ENCODE results near the gene KRT72.

Gene KRT72

GRCh38 chr12:52641468-52641867 is 40.2 kb upstream of the KRT72 start:
- DNase-seq, result no peak
- no peak overlapping the region for H3K27ac ChIP-seq
- H3K9me3 ChIP-seq, result no peaks in the 10 kb centered on the region
- H3K4me3 ChIP-seq, result no peak overlapping the region
- no peaks in the 10 kb centered on the region for H3K36me3 ChIP-seq
- no peaks in the 10 kb centered on the region for H3K4me1 ChIP-seq
- intact Hi-C loops (cut with DNase I; ENCODE audit: low total_unique reads), result no loop called here
- TF ChIP-seq, protein P1, sequence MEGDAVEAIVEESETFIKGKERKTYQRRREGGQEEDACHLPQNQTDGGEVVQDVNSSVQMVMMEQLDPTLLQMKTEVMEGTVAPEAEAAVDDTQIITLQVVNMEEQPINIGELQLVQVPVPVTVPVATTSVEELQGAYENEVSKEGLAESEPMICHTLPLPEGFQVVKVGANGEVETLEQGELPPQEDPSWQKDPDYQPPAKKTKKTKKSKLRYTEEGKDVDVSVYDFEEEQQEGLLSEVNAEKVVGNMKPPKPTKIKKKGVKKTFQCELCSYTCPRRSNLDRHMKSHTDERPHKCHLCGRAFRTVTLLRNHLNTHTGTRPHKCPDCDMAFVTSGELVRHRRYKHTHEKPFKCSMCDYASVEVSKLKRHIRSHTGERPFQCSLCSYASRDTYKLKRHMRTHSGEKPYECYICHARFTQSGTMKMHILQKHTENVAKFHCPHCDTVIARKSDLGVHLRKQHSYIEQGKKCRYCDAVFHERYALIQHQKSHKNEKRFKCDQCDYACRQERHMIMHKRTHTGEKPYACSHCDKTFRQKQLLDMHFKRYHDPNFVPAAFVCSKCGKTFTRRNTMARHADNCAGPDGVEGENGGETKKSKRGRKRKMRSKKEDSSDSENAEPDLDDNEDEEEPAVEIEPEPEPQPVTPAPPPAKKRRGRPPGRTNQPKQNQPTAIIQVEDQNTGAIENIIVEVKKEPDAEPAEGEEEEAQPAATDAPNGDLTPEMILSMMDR (IDR thresholded peaks at IDR 0.05), result no peak
- peaks cover 0 to 23% of the 10 kb centered on the region in 2 donors for H3K27me3 ChIP-seq

GRCh38 chr12:52637299-52637698 is 36.0 kb upstream of the KRT72 start:
- H3K27ac ChIP-seq, result no peak overlapping the region
- H3K4me3 ChIP-seq, result no peak overlapping the region
- peaks cover 0 to 3% (median 0%) of the 10 kb centered on the region in 4 donors for H3K4me1 ChIP-seq
- H3K9me3 ChIP-seq, result no peaks in the 10 kb centered on the region
- H3K27me3 ChIP-seq, result peaks cover 0 to 7% of the 10 kb centered on the region in 2 donors
- TF ChIP-seq, protein P1 (IDR thresholded peaks at IDR 0.05), result no peak
- peak in 1 of 2 donors; percentile 21 for DNase-seq
- H3K36me3 ChIP-seq, result no peaks in the 10 kb centered on the region
- intact Hi-C loops (cut with DNase I; ENCODE audit: low total_unique reads), result no loop called here

GRCh38 chr12:52636592-52637258 is 35.5 kb upstream of the KRT72 start:
- Histone ChIP-seq H3K27ac (no peak overlapping the region), H3K9me3 (no peaks in the 10 kb centered on the region), H3K4me1 (peaks cover 0 to 3% (median 0%) of the 10 kb centered on the region in 4 donors), H3K27me3 (peaks cover 0 to 4% of the 10 kb centered on the region in 2 donors), H3K36me3 (no peaks in the 10 kb centered on the region), H3K4me3 (no peak overlapping the region)
- TF ChIP-seq, protein P1 (IDR thresholded peaks at IDR 0.05), result no peak
- intact Hi-C loops (cut with DNase I; ENCODE audit: low total_unique reads), result no loop called here
- peak in 1 of 2 donors; percentile 6 for DNase-seq

DNA sequence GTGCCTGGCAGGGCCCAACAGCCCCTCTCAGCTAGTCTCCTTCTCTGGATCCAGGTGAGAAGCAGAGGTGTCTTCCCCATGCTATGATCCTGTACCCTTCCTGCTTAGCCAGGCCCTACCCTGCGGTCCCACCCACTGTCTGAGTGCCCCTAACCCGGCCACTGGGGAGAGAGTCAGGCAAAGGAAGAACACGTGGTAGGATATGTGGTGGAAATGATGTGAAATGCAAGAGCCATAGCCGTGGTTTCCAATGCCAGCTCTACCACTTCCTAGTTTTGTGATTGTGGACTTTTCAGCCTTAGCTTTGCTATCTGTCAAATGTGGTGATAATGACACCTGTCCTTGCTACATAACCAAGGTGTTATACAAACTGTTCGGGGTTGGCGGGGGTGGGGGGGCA is 34.9 kb upstream of the KRT72 start:
- H3K4me3 ChIP-seq, result no peak overlapping the region
- no peaks in the 10 kb centered on the region for H3K36me3 ChIP-seq
- H3K9me3 ChIP-seq, result no peaks in the 10 kb centered on the region
- TF ChIP-seq, protein P1 (IDR thresholded peaks at IDR 0.05), result no peak
- DNase-seq, result peak in 1 of 2 donors; percentile 28
- H3K27me3 ChIP-seq, result peaks cover 0 to 2% of the 10 kb centered on the region in 2 donors
- intact Hi-C loops (cut with DNase I; ENCODE audit: low total_unique reads), result no loop called here
- no peak overlapping the region for H3K27ac ChIP-seq
- peaks cover 0 to 3% (median 0%) of the 10 kb centered on the region in 4 donors for H3K4me1 ChIP-seq

DNA sequence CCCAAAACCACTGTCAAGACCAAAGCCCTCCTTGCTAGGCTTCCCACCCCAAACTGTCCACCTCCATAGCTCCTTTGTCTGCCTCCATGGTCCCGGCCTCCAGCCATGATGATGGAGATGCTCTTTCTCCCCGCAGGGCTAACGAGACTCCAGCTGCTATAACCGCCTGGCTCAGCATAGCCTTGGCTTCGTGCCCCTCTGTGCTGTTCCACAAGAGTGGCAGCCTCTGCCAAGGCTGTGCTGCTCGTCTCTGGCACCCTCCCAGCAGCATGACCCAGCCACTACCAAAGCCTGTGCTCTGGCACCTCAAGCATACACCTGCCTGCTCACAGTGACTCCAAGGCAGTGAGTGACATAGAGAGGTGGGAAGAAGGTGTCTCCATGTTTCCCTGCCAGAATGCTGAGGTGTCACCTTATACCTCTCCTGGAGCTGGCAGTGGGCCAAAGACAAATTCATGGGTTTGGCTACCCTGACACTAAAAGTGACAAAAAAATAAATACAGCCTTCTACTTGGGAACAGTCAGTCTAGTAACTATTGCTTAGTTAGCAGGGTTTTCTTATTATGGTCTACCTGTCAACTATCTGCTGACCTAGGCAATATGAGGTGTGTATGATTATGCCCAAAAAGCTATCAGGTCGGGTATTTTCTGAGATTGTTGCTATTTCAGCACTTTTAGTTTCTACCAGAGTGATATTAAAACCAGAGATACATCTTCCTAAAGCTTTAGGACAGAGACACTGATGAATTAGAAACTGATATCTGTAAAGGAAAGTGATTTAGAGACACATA is 33.2 kb upstream of the KRT72 start:
- DNase-seq, result peak in 1 of 2 donors; percentile 61
- Histone ChIP-seq H3K4me1 (peaks cover 0 to 3% (median 0%) of the 10 kb centered on the region in 4 donors), H3K4me3 (no peak overlapping the region), H3K9me3 (no peaks in the 10 kb centered on the region), H3K27ac (no peak overlapping the region), H3K36me3 (no peaks in the 10 kb centered on the region), H3K27me3 (peaks cover 0 to 13% of the 10 kb centered on the region in 2 donors)
- intact Hi-C loops (cut with DNase I; ENCODE audit: low total_unique reads), result no loop called here
- TF ChIP-seq, protein P1 (IDR thresholded peaks at IDR 0.05), result no peak

Measured in tibial artery (tissue), 4 donors.